Stimulated activated CD8-positive, alpha-beta memory T cell treated with anti-CD3 and anti-CD28 coated beads, Interleukin-7, amount 100 ng/mL, for 4 hours (primary cell): ENCODE measurements around the gene ARHGAP9.

ENCODE experiments used
- DNase-seq, 2 donors: peaks; one replicate each; pipeline ENCODE4 v3.0.0-alpha.2; 2020; ENCODE audit warnings: low read depth in 2 of 2

ARHGAP9 gene

DNA sequence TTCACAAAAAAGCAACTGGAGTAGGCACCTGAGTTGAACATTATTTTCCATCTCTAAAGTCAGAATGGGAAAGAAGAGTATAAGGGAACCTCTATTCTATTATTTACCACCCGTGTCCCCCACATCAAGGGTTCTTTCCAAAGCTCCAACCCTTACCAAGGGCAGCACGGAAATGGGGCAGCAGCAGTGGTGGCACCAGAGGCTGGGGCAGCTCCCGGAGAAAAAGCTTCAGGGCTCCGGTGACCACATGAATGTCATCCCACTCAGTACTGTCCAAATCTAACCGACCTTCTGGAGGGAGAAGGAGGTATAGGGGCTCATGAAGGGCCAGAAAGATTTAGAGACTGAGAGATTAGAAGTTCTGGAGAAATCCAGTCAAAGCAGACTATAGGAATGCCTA, 5.8 kb downstream of the ARHGAP9 start:
- DNase-seq = no peak

DNA sequence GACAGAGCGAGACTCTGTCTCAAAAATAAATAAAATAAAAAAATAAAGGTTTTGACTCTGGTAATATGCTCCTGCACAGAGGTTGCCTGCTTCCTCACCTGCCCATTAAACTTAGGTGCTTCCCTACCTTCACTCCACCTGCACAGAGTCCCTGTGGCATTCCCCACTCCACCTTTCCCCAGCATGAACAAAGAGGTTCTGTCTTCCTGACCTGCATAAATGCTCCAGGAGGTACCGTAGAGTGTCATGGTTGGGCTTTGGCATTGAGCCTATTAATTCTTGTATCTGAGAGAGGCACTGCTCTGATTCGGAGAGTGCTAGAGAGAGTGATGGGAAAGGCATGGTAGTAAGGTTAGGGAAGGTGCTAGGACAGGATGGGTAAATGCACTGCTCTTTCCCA, 6.3 kb downstream of the ARHGAP9 start:
- DNase-seq = no peak

GRCh38 chr12:57472391-57472790, 7.3 kb downstream of the ARHGAP9 start:
- DNase-seq = no peak

- DNase-seq = no peak
Measured at GRCh38 chr12:57471661-57472060, 8.0 kb downstream of the ARHGAP9 start.

DNA sequence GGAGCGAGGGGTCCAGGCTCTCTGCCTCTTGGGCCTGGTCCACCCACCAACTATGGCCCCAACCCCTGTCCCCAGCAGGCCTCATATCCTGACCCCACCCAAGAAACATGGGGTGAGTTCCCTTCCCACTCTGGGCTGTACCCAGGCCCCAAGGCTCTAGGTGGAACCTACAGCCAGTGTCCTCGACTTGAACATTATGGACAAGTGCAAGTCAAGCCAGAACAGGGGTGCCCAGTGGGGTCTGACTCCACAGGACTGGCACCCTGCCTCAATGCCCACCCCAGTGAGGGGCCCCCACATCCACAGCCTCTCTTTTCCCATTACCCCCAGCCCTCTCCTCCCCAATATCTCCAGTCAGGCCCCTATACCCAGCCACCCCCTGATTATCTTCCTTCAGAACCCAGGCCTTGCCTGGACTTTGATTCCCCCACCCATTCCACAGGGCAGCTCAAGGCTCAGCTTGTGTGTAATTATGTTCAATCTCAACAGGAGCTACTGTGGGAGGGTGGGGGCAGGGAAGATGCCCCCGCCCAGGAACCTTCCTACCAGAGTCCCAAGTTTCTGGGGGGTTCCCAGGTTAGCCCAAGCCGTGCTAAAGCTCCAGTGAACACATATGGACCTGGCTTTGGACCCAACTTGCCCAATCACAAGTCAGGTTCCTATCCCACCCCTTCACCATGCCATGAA, 8.6 kb downstream of the ARHGAP9 start:
- DNase-seq = no peak

DNA sequence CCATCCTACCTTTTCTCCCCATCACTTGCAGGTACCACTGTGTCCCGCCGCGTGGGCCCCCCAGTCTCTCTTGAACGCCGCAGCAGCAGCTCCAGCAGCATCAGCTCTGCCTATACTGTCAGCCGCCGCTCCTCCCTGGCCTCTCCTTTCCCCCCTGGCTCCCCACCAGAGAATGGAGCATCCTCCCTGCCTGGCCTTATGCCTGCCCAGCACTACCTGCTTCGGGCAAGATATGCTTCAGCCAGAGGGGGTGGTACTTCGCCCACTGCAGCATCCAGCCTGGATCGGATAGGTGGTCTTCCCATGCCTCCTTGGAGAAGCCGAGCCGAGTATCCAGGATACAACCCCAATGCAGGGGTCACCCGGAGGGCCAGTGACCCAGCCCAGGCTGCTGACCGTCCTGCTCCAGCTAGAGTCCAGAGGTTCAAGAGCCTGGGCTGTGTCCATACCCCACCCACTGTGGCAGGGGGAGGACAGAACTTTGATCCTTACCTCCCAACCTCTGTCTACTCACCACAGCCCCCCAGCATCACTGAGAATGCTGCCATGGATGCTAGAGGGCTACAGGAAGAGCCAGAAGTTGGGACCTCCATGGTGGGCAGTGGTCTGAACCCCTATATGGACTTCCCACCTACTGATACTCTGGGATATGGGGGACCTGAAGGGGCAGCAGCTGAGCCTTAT, 9.2 kb downstream of the ARHGAP9 start:
- DNase-seq = no peak

GRCh38 chr12:57469296-57470164, 10.1 kb downstream of the ARHGAP9 start:
- DNase-seq = no peak

DNA sequence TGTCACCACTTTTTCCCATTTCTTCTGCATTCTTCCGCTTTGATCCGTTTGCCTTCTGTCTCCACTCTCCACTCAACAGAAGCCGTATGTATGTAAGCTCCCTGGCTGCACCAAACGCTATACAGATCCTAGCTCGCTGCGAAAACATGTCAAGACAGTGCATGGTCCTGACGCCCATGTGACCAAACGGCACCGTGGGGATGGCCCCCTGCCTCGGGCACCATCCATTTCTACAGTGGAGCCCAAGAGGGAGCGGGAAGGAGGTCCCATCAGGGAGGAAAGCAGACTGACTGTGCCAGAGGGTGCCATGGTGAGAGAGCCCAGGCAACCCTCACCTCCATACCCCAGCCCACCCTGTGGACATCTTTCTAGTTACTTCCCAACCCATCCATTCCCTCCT, 11.8 kb downstream of the ARHGAP9 start:
- no peak for DNase-seq

- DNase-seq = no peak
Measured at GRCh38 chr12:57467212-57467874, 12.3 kb downstream of the ARHGAP9 start.

GRCh38 chr12:57465747-57466505, 13.7 kb downstream of the ARHGAP9 start:
- no peak for DNase-seq

DNA sequence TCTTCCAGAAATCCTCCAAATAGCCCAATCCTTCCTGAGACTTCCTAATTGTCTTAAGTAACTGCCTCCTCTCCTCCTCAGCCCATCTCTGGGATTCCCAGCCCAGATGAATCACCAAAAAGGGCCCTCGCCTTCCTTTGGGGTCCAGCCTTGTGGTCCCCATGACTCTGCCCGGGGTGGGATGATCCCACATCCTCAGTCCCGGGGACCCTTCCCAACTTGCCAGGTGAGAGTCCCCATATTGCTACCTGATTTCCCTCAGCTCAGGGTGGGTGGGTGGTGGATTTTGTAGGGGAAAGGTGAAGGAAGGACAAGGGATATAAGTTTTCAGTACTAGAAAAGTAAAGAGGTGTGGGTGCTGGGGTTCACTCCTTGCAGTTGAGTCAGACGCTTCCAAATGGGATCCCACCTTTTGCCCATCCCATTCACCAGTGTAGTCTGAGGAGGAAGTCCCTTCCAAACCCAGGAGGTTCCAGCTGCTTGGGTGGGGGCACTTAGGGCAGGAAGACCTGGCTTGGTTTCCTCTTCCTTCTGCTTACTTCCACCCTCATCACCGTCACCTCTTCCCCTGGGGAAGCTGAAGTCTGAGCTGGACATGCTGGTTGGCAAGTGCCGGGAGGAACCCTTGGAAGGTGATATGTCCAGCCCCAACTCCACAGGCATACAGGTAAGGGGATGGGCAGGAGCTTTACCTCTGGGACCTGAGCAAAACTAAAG, 14.5 kb downstream of the ARHGAP9 start:
- no peak for DNase-seq

GRCh38 chr12:57464569-57464968, 15.1 kb downstream of the ARHGAP9 start:
- no peak for DNase-seq

DNA sequence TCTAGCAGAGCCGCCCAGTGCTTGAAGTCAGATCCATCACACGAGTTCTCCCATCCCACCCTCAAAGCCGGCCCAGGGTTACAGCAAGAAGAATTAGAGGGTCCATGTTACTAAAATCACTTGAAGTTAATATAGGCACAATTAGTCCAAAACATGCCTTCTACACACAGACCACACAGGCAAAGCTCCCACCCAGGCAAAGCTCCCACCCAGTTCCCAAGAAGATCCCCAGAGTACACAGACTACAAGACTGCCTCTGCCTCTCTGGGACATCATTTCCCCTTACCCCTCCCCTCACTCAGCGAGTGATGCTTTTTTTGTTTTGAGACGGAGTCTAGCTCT, 16.8 kb downstream of the ARHGAP9 start:
- no peak for DNase-seq

- DNase-seq = peak; percentile 76 to 82
Measured at GRCh38 chr12:57462251-57462911, 17.3 kb downstream of the ARHGAP9 start.

DNA sequence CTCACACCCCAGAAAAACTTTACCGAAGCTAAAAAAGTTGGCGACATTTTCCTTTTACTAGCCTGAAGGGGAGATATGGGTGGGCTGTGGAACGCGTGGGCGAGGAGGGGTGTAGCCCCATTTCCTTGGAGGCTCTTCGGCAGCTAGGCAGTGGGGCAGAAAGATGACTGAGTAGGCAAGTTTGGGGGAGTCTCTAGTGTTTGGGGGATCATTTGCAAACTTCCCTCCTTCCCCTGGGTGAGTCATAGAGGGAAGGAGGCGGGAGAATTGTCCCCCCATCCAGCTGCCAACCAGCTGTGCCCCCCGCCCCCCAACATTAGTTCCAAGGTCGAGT, 17.8 kb downstream of the ARHGAP9 start:
- DNase-seq = no peak

- DNase-seq = peak in 1 of 2 donors; percentile 45
Measured at GRCh38 chr12:57461276-57461916, 18.3 kb downstream of the ARHGAP9 start.

- no peak for DNase-seq
Measured at GRCh38 chr12:57460841-57461275, 18.8 kb downstream of the ARHGAP9 start.

- DNase-seq = no peak
Measured at GRCh38 chr12:57460468-57460784, 19.2 kb downstream of the ARHGAP9 start.

- no peak for DNase-seq
Measured at GRCh38 chr12:57459750-57460467, 19.8 kb downstream of the ARHGAP9 start, which contains the start of gene GLI1. TSS of gene GLI1 (plus strand) at chr12:57459785. CDS start at chr12:57463692, 3,907 bp downstream.
